Suprapubic skin (tissue), 4 donors: ENCODE data around the gene FRAS1. TPM values are rescaled to one million over a fixed set of nuclear protein-coding genes. Genes with fewer than 3 reads are reported as not detected.

ENCODE experiments used
- DNase-seq, 2 donors: peaks; one replicate each; pipeline ENCODE4 v3.0.0-alpha.2; 2019; ENCODE audit warnings: low spot score in 2 of 2
- H3K27ac ChIP-seq: fragments of 200-600 bp; sonication (generic); one replicate; pipeline ENCODE4 v1.5.1; 2019
- H3K27me3 ChIP-seq: fragments of 200-600 bp; sonication (generic); one replicate; pipeline ENCODE4 v1.5.1; 2019
- H3K36me3 ChIP-seq: fragments of 200-600 bp; sonication (generic); one replicate; pipeline ENCODE4 v1.5.1; 2019
- H3K4me1 ChIP-seq: fragments of 200-600 bp; sonication (generic); one replicate; pipeline ENCODE4 v1.5.1; 2019
- H3K4me3 ChIP-seq: fragments of 200-600 bp; sonication (generic); one replicate; pipeline ENCODE4 v1.5.1; 2019; ENCODE audit warnings: mild to moderate bottlenecking
- H3K9me3 ChIP-seq: fragments of 200-600 bp; sonication (generic); one replicate; pipeline ENCODE4 v1.5.1; 2019
- EP300 ChIP-seq: sonication (generic); formaldehyde crosslinking; IDR thresholded peaks from one replicate; pipeline ENCODE4 v1.6.1; 2017; ENCODE audit warnings: antibody characterized with exemption
- POLR2A ChIP-seq, 2 donors: fragments of 450-650 bp; IDR thresholded peaks; one replicate each; pipeline ENCODE4 v1.6.1; 2017; ENCODE audit warnings: antibody characterized with exemption in 2 of 2, mild to moderate bottlenecking in 2 of 2, moderate library complexity in 2 of 2
- POLR2AphosphoS5 ChIP-seq, 3 donors: sonication (generic); formaldehyde crosslinking; IDR thresholded peaks; one replicate each; pipeline ENCODE4 v1.6.1; 2017; ENCODE audit warnings: antibody characterized with exemption in 3 of 3
- WGBS: methylation state at CpG from one replicate; pipeline ENCODE4 v1.1.5; 2018; 5-methylcytosine and 5-hydroxymethylcytosine counted together
- total RNA-seq, 4 donors: library from RNA; depleted of rRNA; stranded (reverse); fragments of >200 nt; gene quantifications; one replicate each; pipeline ENCODE4 v1.1.0, GENCODE V29; 2016
- TF ChIP-seq, protein P1 (sequence below), 2 donors: fragments of 200-600 bp in 1 of 2; fragments of 450-650 bp in 1 of 2; sonication (generic) in 1 of 2; IDR thresholded peaks; one replicate each; pipeline ENCODE4 v1.5.1; 2016 to 2019; ENCODE audit warnings: antibody characterized with exemption in 2 of 2, mild to moderate bottlenecking in 1 of 2, moderate library complexity in 1 of 2

FRAS1 gene
- total RNA-seq, 4 donors from 2014 or later: 1.4 to 24.9 (median 3.8) TPM

DNA sequence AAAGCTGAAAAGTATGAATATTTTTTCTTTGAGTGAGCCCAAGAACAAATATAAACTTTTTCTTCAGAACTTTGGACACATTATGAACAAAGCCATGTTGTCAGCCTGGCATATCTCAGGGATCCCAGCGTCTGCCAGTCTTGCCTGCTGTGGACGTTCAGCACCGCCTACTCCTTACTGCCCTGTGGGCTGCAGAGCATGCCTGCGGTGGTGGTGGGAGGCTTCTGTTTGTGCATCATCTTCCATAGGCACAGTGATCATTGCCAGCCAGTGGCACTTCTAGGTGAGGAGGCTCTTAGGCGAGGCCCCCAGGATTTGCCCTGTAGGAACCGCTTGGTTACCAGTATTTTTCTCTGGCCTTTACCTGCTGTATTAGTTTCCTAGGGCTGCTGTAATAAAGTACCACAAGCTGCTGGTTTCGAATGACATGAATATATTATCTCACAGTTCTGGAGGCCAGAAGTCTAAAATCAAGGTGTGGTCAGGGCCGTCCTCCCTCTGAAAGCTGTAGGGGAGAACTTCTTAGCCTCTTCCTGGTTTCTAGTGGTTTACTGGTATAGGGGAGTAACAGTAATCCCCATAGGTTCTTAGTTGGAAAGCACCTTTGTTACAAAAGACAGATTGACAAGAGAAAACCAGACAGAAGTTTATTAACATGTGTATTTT lies 509.8 kb downstream of the FRAS1 start:
- TF ChIP-seq POLR2AphosphoS5 (IDR thresholded peaks at IDR 0.05) (no peak), POLR2A (IDR thresholded peaks at IDR 0.05) (no peak), EP300 (no peak)
- TF ChIP-seq, protein P1, sequence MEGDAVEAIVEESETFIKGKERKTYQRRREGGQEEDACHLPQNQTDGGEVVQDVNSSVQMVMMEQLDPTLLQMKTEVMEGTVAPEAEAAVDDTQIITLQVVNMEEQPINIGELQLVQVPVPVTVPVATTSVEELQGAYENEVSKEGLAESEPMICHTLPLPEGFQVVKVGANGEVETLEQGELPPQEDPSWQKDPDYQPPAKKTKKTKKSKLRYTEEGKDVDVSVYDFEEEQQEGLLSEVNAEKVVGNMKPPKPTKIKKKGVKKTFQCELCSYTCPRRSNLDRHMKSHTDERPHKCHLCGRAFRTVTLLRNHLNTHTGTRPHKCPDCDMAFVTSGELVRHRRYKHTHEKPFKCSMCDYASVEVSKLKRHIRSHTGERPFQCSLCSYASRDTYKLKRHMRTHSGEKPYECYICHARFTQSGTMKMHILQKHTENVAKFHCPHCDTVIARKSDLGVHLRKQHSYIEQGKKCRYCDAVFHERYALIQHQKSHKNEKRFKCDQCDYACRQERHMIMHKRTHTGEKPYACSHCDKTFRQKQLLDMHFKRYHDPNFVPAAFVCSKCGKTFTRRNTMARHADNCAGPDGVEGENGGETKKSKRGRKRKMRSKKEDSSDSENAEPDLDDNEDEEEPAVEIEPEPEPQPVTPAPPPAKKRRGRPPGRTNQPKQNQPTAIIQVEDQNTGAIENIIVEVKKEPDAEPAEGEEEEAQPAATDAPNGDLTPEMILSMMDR (IDR thresholded peaks at IDR 0.05): no peak
- Histone ChIP-seq H3K36me3 (no peaks in the 10 kb centered on the region), H3K4me3 (no peak overlapping the region), H3K27ac (peak overlapping the region; percentile 1), H3K9me3 (no peaks in the 10 kb centered on the region), H3K27me3 (no peaks in the 10 kb centered on the region), H3K4me1 (peaks cover 6% of the 10 kb centered on the region)
- 74% methylated on average over 8 of the region's 8 CpGs for WGBS
- no peak for DNase-seq

DNA sequence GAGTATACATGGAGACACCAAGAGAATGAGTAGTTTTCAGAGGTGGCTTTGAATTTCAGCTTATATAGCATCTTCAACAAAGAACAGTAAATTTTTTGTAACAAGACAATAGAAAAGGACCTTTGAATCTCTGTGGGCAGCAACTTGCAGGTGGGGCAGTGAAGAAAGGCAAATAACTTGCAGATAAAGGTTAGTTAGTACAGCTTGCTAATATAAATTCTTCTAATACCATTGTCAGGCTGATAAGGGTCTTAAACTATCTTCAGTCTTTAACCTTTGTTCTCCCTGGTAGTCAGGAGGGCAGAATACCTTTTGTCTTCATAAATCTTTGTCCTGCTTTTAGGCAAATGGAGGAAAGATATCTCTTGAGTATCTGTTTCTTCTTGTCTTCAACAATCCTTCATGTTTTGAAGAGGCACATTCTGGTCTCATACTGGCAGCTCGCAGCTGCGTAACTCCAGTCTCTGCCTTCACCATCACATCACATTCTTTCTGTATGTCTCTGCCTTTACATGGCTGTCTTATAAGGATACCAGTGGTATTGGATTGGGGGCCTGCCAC lies 510.5 kb downstream of the FRAS1 start:
- 97% methylated on average over 2 of the region's 2 CpGs for WGBS
- no peaks in the 10 kb centered on the region for H3K9me3 ChIP-seq
- H3K4me1 ChIP-seq: peaks cover 6% of the 10 kb centered on the region
- H3K27ac ChIP-seq: no peak overlapping the region
- no peaks in the 10 kb centered on the region for H3K27me3 ChIP-seq
- no peak for TF ChIP-seq POLR2A (IDR thresholded peaks at IDR 0.05)
- no peak for TF ChIP-seq EP300
- TF ChIP-seq POLR2AphosphoS5 (IDR thresholded peaks at IDR 0.05): no peak
- TF ChIP-seq, protein P1 (IDR thresholded peaks at IDR 0.05): no peak
- H3K36me3 ChIP-seq: no peaks in the 10 kb centered on the region
- no peak overlapping the region for H3K4me3 ChIP-seq
- DNase-seq: no peak

DNA sequence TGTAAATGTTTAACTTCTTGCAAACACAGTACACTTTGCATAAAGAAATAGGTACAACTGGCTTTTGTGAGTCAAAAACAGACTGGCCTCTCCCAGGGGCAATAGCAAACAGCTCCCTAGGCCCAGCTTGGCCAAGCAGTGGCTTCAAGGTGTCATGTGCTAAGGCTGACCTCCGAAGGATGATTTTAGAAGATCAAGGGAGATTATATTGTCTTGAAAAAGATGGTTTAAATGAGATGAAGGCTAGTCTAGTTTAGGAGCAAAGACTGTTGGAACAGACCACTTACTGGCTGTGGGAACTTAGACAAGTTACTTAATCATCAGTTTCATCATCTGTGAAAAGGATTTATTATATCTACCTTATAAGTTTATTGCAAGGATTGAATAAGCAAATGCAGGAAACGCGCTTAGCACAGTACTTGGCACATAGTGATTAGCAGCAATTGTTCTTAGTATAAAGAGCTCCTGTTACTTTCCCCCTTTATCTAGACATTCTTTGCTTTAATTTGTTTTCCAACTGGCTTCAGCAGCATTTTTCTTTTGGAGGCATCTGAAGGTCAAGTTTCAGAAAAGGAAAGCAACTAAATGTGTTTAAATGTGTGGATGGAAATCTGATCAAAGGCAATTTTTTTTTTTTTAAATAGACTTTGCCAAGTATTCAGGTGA lies 511.6 kb downstream of the FRAS1 start:
- no peaks in the 10 kb centered on the region for H3K9me3 ChIP-seq
- no peaks in the 10 kb centered on the region for H3K36me3 ChIP-seq
- TF ChIP-seq, protein P1 (IDR thresholded peaks at IDR 0.05): no peak
- TF ChIP-seq EP300 (no peak), POLR2AphosphoS5 (IDR thresholded peaks at IDR 0.05) (no peak), POLR2A (IDR thresholded peaks at IDR 0.05) (no peak)
- no peak for DNase-seq
- no peaks in the 10 kb centered on the region for H3K27me3 ChIP-seq
- WGBS: 76% methylated on average over 3 of the region's 3 CpGs
- H3K27ac ChIP-seq: peak overlapping the region; percentile 43
- H3K4me1 ChIP-seq: peaks cover 6% of the 10 kb centered on the region
- H3K4me3 ChIP-seq: no peak overlapping the region

DNA sequence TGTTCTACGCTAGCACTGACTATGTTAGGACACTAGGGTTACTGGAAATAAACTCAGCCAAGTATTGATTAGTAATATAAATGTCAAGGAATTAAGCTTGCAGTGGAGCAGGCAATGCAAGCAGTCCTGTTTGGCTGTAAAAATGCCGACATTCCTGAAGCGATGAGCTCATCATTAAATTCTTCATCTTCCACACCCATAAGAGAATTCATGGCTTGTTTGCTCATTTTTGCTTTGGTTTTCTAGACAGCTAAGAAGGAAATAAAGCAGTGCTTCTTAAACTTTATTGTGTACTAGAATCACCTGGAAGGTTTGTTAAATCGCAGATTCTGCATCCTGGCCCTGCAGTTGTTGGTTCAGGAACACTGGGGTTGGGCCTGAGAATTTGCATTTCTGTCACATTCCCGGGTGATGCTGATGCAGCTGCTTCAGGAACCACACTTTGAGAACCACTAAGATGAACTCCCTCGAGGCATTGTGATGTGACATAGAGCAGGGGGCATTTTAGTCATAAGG lies 512.2 kb downstream of the FRAS1 start:
- Histone ChIP-seq H3K4me1 (peaks cover 6% of the 10 kb centered on the region), H3K27me3 (no peaks in the 10 kb centered on the region), H3K4me3 (no peak overlapping the region), H3K27ac (no peak overlapping the region), H3K36me3 (no peaks in the 10 kb centered on the region), H3K9me3 (no peaks in the 10 kb centered on the region)
- 24% methylated on average over 6 of the region's 6 CpGs for WGBS
- DNase-seq: no peak
- TF ChIP-seq EP300 (no peak), POLR2A (IDR thresholded peaks at IDR 0.05) (no peak), POLR2AphosphoS5 (IDR thresholded peaks at IDR 0.05) (no peak)
- TF ChIP-seq, protein P1 (IDR thresholded peaks at IDR 0.05): no peak

DNA sequence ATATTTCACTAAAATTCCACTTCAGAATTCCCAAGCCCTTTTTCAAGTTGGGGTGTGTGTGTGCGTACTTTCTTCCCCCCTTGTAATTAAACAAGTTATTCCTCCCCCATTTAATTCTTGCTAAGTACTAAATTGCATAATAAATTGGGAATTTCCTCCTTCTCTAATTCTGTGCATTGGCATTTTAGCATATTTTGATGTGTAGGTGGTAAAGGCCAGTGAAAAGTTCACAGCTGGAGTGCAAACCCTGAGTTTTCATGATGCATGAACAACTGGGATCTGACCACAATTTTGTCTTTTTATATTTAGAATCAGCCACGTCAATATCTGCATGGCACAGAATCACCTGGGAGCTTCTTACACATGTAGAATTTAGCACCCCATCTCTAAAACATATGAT lies 513.0 kb downstream of the FRAS1 start:
- no peak overlapping the region for H3K4me3 ChIP-seq
- DNase-seq: no peak
- no peak for TF ChIP-seq EP300
- TF ChIP-seq, protein P1 (IDR thresholded peaks at IDR 0.05): no peak
- no peak for TF ChIP-seq POLR2AphosphoS5 (IDR thresholded peaks at IDR 0.05)
- TF ChIP-seq POLR2A (IDR thresholded peaks at IDR 0.05): no peak
- WGBS: 80% methylated on average over 2 of the region's 2 CpGs
- H3K36me3 ChIP-seq: no peaks in the 10 kb centered on the region
- peaks cover 6% of the 10 kb centered on the region for H3K4me1 ChIP-seq
- no peaks in the 10 kb centered on the region for H3K27me3 ChIP-seq
- no peaks in the 10 kb centered on the region for H3K9me3 ChIP-seq
- no peak overlapping the region for H3K27ac ChIP-seq
